GM21528 (cell line): Measurements from ENCODE around the gene RAB27A.
"Not testable (repeated sequence)": the region's sequence is repeated elsewhere in the genome, so short reads cannot be mapped to it uniquely, and the experiment has no call there.

ENCODE experiments used
- ATAC-seq: cut with Tn5 transposase; IDR thresholded peaks from one replicate; pipeline ENCODE4 v1.9.1; 2021; ENCODE audit warnings: mild to moderate bottlenecking, moderate library complexity; ENCODE audit not compliant: unreplicated experiment, low FRiP score

RAB27A gene

DNA sequence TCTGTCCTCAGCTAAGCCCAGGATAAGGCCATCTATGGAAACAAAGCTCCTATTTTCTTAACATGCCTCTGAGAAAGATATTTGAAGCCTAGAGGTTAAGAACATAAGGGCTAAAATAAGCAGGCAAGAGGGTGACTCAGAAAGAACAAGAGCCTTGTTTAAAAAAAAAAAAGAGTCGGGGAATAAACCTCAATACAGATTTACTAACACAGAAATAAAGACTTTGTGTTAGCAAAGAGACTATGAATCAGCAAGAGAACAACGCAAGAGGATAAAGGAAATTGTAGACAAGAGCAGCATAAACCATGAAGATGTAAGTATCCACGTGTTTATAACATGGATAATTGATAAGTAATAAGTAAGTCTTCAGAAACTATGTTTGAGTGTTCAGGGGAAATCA is 36.0 kb downstream of the RAB27A start:
- ATAC-seq: no peak

DNA sequence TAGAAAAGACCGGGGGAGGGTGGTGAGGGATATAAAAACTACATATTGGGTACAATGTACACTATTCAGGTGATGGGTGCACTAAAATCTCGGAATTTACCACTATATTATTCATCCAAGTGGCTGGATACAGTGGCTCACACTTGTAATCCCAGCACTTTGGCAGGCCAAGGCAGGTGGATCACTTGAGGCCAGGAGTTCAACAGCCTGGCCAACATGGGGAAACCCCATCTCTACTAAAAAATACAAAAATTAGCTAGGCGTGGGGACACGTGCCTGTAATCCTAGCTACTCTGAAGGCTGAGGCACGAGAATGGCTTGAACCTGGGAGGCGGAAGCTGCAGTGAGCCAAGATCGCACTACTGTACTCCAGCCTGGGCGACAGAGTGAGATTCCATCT is 37.4 kb downstream of the RAB27A start:
- not testable (repeated sequence) for ATAC-seq

DNA sequence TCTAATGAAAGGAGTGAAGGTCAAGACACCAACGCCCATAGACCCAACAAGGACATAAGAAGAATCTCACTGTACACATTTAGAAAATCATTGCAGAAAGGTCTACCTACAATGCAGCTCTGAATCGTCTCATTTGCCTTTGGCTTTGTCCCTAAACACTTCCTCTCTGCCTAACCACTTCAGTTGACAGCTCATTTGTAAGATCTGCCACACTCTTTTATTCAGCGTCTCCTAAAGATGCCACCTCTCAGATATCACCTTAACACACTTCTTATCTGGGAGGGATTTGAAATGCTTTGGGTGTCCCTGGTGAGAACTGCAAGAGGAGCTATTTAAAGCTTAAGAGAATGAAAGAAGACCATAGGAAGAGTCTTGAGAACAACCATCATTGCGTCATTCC is 38.7 kb downstream of the RAB27A start:
- no peak for ATAC-seq

DNA sequence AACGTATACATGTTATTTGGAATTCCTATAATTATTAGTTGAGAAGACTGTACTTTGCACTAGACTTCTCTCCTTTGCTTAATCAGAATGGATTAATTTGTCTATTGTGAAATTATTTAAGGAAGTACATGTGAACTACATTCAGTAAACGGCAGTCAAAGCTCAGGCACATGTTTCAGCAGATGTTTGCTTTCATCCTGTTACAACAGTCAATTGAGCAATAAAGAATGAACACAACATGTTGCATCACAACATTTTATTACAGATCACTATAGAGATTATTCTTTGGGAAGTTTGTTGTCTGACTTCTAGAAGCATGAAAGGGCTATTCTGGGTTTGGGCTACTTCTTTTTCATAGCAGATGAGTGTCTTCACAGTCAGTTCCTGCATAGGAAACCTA is 39.2 kb downstream of the RAB27A start:
- ATAC-seq: no peak

DNA sequence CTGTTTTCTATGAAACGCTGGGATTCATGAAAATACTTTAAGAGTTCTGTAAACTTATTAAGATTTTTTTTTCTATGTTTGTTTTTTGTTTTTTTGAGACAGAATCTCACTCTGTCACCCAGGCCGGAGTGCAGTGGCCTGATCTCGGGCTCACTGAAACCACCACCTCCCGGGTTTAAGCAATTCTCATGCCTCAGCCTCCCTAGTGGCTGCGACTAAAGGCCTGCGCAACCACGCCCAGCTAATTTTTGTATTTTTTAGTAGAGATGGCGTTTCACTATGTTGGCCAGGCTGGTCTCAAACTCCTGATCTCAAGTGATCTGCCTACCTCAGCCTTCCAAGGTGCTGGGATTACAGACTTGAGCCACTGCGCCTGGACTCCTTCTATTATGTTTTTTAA is 39.7 kb downstream of the RAB27A start:
- not testable (repeated sequence) for ATAC-seq

DNA sequence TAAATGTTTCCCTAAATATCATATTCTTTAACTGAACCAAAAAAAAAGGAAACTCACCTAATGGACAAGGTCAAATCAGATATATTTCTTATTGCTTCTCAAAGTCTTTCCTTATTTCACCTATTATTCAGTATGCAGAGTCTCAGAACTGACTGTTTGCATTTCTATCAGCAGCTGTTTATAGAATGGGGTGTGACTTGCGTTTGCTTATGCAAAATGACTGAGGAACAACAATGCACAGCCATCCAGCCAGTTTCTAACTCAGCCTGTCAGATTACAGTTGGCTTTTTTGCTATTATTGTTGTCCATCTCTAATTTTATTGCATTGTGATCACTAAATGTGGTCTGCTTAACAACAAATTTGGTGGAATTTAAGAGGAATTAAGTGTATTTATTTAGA is 40.7 kb downstream of the RAB27A start:
- ATAC-seq: no peak

DNA sequence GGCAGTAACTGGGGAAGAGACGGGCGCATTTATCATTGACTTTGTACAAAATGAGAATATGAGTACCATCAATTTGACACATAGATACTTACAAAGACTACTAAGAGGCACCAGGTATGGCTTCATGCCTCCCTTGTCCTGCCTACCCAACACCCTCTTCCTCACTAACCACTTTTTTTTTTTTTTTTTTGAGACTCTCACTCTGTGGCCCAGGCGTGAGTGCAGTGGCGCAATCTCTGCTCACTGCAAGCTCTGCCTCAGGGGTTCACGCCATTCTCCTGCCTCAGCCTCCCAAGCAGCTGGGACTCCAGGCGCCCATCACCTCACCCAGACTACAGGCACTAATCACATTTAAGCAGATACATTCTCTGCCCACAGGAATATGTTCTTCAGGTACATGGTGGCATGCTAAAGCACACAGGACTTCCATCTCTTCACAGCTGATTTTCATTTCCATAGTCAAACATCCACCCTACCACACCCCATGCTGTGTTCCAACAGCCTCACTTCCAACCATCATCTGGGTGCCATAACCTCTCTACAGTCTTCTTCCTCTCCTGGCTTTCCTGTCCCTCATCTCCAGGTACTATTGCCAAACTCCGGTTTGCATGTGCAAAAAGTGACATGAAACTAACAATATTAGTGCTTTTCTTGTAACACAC is 41.7 kb downstream of the RAB27A start:
- no peak for ATAC-seq

DNA sequence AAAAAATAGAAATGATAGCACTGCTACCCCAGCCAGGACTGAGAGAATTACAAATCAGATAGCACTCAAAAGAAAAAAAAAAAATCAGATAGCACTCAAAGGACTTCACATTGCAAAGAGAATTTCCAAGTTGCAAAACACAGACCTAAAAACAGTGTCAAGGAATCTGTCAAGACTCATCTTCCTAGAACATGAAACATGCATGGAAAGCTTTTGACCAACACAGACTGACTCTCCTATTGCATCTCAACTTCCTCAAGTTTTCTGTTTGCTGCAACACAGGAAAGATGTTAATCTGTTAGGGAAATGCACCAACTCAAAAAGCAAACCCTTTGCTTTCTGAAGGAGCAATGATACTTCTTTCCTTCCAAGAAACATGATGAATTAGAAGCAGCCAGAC is 42.3 kb downstream of the RAB27A start:
- no peak for ATAC-seq

DNA sequence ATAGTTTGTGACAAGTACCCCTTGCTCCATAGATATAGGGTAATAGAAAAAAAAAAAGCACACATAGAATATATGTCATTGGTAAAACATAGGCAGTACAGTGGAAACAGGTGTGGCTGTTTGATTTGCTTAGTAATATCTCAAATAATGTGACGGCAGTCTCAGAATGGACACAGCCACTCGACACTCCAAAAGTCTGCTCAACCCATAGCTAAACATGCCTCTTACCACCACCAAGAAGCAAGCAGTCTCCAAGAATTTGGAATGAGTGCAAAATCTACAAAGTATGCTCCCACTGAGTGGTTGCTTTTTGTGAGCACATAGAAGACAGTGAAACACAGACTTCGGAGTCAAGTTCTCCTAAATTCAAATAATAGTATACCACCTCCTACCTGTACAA is 43.0 kb downstream of the RAB27A start:
- no peak for ATAC-seq

DNA sequence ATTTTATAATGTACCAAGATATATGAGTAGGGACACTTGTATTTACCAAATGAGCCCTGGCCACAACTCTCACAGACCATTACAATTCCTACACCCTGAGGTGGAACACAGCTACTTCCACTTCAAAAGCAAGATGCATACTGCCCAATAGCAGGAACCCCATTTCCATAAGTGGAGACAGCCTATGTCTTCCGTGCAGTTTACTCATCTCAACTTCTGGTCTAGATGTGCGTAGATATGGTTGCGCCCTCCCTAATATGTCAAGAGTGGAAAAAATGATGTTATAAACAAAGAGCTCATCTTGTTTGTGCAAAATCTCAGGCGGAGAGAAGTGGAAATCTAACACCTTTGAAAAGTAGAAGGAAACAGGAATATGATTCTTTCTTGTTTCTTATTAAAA is 44.6 kb downstream of the RAB27A start:
- no peak for ATAC-seq

DNA sequence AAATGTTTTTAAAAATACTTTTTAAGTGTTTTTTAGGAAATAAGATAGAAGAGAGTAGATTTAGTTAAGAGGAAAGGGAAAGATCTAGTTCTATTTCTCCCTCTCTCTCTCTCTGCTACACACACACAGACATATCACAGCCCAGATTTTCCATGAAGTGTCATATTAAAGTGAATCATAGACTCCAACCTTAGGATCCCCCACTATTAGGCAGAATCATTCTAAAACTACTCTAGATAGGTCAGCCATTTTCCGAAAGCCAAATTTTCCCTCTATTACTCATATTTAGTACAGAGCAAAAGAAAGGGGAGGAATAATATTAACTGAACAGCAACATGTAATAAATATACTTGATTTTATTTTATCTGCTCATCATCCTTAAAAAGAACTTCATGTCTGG is 47.7 kb downstream of the RAB27A start:
- ATAC-seq: no peak

DNA sequence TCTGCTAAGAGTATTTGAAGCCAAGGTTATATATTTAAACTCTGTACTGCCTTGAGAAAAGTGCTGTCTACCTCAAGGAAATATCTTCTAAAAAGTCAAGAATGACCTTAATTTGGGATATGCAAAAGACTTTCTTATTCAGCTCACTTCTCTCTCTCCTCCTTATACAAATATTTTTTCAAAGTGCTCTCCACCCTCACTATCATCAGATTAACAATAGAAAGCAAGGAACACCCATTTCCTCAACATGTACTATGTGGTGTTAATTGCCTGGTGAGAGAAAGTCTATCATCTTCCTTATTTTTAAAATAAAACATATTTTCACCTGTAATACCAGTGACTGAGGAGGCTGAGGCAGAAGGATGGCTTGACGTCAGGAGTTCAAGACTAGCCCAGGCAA is 48.4 kb downstream of the RAB27A start:
- ATAC-seq: no peak

DNA sequence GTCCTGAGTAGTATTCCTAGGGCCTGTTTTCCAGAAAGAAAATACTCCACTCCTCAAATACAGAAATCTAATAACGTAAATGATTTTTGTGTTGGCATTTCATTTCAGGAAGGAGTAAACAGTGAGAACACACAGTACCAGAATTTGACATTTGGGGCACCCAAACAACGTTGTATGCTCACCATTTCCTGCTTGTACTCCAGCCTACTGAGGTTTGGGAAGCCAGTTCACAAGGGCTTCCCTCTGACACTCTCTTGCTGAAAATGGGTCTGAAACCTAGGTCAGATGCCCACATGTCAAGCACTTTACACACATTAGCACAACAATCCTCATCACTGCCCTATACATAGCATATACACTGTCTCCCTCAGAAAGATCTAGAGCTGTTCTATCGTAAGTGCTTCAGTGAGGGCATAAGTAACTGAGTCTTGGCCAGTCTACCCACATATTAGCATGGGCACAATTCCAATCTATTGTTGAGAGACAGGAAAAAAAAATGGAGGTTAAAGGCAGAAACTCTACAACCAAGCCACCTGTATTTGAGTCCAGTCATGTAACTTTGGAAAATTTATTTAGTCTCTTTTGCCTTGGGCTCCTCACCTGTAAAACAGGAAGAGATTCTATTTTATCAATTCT is 49.4 kb downstream of the RAB27A start:
- ATAC-seq: no peak

DNA sequence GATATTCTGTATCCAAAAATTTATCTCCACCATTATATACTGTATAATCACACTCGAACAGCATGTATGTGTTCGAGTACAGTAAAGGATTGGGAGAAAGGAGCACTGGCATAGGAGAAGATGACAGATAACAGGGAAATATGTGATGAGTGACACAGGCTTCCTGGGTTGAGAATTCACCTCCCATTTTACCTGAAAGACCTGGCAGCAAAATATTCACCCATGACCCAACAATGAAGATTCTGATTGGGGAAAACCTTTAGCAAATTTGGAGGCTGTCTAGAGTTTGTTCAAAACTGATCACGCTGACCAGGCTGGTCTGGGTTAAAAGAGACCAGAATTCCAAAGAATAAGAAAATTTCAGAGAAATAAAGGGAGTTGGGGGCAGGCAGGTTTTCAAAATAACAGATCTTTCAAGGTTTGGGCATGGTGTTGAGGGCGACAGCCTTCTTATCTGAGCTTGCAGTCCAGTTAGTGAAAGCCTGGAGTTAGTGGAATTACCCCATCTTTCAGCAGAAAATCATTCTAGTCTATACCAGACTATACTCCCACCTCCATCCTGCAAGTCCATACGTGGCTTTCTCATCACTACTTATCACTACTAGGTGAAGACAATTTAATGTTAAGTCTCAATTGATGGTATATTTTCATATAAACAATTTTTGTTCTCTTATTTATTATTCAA is 50.0 kb downstream of the RAB27A start:
- no peak for ATAC-seq

DNA sequence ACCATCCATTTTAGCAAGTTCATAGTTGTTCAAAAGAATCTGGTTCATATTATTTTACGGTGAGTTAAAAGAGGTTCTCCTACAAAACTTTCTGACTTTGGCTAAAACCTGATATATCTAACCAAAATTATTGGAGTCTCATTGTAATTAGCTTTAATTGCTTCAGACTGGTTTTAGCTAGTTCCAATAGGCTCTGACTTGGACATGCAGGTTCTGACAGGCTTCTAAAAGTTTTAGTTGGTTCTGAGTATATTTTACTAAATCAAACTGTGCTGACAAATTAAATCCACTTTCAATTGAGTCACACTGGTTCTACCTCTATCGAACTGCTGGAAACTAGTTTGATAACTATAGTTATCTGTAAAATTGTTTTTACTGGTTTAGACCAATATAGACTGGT is 50.7 kb downstream of the RAB27A start:
- no peak for ATAC-seq

DNA sequence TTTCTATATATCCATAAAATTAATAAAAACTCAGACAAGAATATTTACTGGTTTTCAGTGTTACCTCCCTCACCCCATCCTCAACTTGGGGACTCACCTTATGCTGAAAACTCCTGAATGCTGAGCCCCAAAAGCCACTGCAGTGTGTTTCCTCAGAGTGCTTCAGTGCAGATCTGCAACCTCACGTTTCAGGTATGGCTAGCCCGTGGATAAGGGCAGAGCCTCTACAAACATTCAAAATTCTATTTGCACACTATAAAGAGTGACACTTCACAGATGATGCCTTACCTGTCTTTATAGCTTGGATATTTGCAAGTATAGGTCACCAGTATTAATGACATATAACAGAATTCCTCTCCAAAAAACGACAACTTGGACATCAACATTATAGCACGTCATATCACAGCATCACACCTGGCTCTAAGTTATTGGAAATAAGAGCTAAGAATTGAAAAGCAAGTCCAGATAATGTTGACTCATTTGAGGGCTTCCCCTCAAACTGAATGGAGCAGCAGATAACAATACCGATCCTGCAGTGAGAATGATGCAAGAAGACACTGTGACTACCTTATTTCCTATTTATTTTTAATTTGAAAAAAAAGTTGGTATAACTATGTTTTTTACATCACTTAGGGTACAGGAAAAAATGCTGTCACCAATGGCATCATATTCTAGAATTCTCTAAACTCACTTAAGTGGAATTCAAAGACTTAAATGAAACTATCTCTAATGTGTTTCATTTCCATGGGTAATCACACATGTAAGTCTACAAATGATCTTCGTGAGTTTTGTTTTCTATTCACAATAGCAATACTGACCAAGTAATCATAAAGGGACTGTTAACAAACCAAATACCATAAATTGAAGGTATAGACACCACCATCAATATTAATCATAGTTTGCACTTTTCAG is 52.1 kb downstream of the RAB27A start:
- ATAC-seq: no peak

DNA sequence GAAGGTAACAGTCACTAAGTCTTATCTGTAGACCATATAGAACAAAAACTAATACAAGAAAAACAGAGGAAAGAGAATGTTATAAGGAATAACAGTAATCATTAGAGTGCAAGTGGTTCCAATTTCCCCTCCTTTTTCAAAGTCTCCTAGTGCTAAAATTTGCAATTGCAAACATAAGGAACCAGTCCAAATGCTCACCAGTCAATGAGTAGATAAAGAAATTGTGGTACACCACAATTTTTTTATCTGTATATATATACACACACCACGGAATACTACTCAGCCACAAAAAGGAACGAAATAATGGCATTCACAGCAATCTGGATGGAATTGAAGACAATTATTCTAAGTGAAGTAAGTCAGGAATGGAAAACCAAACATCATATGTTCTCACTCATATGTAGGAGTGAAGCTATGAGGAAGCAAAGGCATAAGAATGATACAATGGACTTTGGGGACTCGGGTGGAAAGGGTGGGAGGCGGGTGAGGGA is 54.0 kb downstream of the RAB27A start:
- ATAC-seq: no peak

DNA sequence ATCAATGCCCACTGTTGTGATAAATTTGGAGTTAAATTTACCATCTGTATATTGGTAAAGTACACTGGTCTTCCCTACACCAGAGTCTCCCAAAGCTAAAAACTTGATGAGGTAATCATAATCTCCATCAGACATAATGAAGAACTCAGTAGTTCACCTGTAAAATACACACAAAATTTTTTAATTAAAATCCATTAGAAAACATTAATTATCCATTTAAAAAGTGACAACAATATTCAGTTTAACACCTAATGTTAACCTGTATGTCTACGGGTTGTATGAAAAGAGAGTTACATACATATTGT is 54.9 kb downstream of the RAB27A start:
- ATAC-seq: no peak

DNA sequence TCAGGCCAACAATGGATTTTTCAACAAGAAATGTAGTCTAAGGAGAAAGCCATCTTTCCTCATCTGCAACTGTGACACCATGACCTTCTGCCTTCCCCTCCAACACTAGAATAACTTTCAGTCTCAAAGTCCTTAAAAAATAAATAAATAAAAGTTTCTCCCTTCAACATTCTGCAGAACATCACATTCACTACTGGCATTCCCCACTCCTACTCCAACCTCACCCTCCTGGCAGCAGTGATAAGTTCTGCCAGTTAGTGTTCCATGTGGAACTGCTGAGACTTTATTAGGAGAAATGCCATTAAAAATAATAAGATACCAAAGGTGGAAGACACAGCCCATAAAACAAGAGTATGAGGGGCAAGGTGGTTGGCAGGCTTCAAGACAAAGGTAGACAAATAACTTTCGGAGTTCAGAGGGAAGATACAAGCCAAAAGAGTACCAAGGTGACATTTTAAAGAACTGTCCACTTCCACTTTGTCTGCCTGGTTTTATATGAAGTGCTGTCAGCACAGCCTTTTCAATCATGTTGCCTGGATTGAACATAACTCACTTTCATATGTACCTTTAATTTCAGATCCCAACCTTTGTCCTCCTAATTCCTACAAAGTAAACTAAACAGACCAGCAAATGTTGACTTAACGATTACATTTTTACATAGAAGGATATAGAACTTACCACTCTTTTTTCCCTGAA is 55.4 kb downstream of the RAB27A start:
- no peak for ATAC-seq

DNA sequence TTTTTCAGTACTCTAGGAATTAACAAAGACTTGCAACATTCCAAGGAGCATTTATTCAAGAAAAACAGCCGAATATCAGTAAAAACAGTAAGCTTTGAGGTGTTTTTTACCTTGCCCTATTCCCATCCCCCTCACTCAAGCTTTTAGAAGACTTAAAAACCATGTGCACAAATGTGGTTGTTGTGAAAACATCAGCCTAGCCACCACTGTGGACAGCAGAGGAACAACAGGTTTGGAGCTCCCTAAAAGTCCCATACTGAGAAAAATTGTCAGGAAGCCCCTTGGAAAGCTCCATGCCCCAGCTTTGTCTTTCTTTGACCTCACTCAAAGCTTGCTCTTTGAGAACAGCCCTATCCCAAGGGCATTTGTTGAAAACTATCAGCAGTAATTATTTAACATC is 58.2 kb downstream of the RAB27A start:
- ATAC-seq: no peak
